ENCODE data around the gene ZDHHC14.
"Not testable (repeated sequence)": the region's sequence is repeated elsewhere in the genome, so short reads cannot be mapped to it uniquely, and the experiment has no call there.

ZDHHC14 gene

DNA sequence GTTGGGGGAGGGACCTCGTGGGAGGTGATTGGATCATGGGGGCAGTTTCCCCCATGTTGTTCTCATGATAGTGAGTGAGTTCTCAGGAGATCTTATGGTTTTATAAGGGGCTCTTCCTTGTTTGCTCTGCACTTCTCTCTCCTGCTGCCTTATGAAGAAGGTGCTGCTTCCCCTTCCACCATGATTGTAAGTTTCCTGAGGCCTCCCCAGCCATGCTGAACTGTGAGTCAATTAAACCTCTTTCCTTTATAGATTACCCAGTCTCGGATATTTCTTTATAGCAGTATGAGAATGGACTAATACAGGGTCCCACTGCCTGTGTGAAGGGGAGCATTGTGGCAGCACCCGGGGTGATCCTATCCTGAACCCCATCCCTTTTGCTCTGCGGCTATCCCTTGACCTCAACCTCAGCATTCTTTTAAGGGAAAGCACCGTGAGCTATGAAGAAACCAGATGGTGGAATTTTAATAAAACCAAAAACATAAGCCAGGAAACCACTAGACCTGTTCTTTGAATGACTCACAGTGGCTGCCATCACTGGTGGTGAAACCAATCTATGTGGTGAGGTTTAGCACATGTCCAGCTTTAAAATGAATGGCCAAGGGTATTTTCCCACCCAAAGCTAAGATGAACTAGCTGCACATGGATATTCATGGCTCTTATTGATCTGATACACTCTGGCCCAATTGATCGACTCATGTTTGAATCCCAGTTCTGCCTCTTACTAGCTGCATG is 62.2 kb downstream of the ZDHHC14 start:
- no peak for DNase-seq

DNA sequence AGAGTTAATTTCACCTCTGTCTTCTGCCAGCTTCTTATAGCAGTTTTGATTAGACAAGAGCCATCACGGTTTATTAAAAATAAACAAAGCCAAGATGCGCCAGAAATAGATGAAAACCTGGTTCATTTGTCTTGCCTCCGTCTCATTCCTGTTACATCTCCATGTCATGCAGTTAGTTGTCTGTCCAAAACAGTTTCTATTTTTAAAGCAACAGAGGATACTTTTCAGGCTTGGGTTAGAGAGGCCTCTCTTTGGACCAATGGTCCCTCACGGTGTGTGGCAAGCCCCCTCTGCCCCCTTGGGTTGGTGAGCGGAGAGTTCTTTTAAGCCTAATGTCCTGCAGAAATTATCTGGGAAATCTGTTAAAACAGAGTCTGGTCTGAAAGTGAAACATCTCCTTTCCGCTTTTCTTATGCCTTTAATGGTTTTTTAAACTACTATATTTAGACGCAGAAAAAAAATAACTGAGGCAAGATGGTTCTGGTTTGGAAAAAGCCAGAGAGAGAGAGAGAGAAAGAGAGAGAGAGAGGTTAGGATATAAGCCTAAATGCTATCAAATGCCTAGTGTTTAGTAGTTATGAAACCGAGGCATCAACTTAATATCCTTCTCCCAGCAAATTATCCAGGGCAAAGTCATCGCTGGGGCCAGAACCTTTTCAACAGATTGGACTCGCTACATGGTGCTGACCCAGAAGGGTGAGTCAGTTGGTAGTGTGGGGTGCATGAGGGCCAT is 64.5 kb downstream of the ZDHHC14 start:
- DNase-seq, result no peak

DNA sequence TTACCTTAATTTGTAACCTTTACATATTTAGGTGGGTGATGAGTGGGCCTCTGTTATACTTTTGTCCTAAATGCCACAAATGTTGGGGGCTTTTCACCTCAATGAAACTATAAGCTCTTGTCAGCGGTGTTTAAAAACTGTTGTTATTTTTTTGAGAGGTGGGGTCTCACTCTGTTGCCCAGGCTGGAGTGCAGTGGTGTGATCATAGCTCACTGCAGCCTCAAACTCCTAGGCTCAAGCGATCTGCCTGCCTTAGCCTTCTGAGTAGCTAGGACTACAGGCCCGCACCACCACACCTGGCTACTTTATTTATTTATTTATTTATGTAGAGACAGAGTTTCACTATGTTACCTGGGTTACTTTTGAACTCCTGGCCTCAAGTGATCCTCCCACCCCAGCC is 66.7 kb downstream of the ZDHHC14 start:
- DNase-seq, result no peak

DNA sequence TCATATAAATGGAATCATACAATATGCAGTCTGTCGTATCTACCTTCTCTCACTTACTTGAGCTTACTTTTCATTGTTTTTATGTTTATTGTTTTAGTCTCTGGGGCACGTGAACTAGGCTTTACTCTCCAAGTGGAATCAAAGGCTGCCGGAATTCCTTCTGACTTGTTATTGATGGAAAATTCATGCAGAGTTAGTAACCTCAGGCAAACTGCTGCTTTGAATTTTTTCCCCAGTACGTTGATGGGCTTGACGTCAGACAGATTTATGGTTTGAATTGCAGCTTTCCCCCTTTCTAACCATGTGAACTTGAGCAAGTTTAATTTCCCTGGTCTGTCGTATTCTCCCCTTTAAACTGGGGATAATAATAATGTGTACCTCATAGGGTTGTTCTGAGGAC is 68.6 kb downstream of the ZDHHC14 start:
- no peak for DNase-seq

DNA sequence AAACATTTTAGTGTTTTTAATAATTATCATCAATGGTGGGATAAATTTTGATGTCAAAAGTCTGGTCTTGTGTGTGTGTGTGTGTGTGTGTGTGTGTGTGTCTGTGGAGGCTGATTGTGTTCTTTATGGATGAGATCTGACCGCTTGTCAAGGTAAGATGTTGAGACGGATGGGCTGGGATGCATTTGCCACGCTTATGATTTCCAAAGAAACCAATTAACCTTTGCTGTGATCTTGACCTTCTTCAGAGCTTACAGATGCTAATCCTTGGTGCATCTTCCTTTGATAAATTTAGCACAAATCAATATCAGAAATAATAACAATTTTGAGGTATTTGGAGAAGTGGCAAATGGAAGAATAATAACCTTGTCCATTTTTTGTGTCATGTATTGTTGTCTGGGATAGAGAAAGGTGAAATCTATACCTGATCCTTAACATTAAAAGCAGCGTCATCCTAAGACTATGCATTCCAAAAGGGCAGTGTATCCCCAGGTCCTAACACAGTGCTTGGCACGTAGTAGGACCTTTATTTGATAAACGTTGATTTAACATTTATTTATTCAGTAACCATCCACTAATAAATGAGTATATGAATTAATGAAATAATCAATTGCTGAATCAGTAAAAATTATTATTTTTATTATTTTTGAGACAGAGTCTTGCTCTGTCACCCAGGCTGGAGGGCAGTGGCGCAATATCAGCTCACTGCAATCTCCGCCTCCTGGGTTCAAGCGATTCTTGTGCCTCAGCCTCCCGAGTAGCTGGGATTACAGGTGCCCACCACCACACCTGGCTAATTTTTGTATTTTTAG is 70.1 kb downstream of the ZDHHC14 start:
- no peak for DNase-seq

DNA sequence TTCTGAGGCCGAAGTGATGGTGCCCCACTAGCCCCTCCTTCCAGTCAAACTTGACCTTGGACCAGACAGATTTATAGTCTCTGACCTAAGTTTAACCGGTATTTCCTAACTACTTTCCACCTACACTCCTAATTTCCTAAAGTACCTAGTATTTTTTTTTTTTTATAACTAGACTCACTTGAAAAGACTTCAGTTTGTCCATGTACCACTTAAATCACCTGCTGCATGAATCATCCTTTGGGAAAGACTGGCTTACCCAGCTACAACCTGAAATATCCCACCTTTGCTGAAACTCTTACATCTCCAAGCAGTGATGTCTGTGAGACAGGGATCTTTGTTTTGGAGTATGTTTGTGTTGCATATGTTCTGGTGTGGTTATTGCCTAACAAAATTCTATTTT is 71.1 kb downstream of the ZDHHC14 start:
- DNase-seq, result no peak

DNA sequence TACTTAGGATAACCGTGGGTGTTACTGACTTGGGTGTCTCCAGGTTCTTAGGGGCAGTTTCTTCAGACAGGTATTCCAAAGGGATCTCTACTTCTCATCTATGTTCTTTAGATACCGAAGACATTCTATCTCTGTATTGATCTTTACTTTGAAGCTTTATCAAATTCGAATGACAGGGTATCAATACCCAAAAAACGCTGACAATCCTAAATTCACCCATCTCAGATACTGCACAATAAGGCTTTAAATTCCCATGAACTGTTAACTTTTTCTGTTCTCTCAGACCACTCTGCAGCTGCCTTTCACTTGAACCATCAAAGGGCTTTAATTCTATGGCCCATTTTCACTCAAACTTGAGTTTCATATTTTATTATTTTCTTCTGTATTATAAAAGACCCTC is 72.1 kb downstream of the ZDHHC14 start:
- no peak for DNase-seq

DNA sequence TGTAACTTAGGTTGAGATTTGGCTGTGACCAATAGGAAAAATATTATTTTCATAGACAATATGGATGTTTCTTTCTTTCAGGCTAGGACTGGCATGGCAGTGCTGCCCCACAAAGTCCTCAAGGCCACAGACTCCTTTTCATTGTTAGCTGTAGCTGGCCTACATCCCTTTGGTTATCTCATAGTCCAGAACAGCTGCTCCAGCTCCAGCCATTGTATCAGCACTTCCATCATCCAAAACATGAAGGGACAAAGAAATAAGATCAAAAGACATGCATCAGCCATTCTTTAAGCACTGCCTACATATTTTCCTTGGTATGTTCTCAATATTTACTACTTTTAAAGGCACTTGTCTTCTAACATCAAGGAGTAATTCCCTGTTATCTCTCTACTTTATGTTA is 73.0 kb downstream of the ZDHHC14 start:
- DNase-seq, result no peak

DNA sequence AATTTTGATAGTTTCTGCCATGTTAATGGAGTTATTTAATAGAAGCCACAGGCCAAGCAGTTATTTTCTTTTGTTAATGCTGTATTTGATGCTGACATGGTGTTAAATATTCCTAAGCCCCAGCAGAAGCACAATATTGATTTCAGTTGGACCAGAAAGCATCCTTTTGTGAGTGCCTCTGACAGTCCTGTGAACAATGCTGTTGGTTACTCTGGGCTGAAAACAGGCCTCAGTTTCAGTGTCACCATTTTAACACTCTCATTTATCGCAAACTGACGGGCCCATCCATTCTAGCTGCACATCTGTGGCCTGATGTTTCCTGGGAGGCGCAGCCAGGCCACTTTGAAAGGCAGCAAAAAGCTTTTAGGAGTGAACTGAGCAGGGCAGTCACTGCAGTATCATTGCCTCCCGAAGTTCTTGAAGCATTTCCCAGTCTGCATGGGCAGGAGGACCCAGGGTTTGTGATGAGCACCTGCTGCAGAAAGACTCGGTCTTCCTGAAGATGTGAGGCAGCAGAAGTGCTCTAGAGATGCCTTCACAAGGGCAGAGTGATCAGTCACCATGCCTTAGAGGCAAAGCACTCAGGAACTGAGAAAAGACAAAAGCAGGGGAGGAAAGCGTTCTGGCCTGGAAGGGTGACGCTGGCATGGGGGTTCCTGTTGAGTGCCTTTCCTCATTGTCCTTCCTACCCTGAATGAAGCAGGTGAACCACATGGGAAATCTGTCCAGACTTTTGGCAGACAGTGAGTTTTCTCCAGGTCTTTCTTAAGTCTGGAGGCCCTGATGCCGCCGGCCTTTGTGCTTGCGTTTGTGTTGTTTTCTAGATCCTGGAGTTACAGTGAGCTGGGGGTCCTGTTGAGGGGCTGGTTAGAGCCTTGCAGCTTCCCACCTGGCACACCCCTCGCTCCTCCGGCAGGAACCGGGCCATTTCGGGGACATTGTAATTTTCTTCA is 74.0 kb downstream of the ZDHHC14 start:
- peak in 3 of 51 donors; percentile 26 to 61 (median 27) for DNase-seq

DNA sequence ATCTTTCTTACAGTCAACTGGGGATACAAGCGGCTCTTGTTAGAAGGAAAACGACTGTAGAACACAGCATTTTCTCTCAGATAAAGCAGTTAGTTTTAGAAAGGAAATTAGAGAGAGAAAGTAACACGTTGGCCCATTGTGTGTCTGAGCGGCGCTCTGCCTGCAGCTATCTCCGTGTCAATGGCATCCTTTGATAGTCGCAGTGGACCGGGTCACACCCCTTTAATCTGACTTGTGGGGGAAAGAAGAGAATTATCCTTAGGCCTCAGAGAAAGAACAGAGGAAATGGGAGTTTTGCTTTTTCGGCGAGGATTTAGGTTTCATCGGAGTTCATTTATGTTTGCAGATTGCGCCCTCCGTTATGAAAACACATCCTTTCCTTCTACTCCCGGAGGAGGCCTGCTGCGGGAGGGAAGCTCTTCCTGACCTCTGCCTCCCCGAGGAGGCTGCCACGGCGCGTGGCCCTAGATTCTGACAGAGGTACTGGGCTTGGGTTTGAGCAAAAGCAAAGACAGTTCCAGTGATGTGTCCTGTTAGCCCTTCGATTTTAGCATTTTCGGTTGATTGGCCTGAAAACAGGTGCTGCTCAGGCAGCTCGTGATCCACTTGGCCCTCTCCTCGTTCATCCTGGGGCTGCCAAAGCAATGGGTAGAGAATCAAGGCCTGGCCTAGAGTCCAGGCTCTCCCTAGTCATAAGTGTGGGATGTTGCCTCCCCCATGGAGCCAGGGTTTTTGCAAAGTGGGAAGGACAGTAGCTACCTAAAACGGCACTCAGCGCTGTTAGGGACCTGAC is 74.9 kb downstream of the ZDHHC14 start:
- DNase-seq, result peak in 13 of 51 donors; percentile 22 to 64 (median 46)

DNA sequence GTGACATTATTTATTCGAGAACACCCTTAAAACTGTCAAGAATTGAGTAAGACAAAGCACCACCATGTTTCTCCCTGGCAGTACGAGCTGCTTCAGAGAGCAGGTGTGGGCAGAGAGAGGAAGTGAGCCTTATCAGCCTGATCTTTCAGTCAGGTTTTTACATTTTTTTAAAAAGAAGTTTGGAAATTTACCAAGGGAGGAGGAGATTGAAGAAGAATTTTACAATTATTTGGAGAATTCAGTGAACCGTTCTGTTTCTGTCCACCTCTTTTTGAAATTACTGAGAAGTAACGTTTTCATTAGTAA is 75.5 kb downstream of the ZDHHC14 start:
- DNase-seq, result no peak

DNA sequence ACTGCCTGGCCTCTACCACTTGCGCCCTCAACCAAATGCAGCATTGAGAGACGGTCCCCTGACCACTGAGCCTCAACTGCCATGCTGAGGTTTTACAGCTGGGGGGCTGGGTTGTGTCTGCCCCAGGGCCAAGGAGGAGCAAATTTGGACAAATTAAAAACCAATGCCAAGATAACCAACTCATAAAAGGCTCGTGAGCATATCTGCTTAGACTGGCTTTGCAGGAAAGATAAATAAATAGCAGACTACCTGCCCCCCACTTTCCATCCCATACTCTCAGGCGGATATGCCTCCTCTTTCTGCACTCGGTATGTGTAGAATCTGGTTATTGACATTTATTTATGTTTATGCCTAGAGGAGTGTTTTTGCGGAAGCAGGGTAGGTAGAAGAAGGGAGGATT is 76.8 kb downstream of the ZDHHC14 start:
- no peak for DNase-seq

DNA sequence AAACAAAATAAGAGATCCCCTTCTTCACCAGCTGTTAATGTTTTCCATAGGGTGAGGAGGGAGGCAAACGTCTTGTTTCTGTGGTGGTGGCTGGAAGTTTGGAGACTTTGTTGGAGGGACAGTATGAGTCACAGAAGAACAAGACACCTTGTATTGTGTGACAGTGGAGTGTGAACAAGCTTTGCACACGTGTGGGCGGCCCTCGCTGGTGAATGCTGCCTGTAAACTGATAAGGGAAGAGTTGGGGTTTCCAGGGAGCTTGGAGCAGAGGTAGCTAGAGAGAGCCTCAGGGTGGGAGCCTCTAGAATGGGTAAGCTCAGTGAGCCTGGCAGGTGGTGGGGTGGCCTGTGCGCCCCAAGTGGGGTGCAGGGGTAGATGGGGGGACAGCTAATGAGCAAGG is 78.3 kb downstream of the ZDHHC14 start:
- no peak for DNase-seq

DNA sequence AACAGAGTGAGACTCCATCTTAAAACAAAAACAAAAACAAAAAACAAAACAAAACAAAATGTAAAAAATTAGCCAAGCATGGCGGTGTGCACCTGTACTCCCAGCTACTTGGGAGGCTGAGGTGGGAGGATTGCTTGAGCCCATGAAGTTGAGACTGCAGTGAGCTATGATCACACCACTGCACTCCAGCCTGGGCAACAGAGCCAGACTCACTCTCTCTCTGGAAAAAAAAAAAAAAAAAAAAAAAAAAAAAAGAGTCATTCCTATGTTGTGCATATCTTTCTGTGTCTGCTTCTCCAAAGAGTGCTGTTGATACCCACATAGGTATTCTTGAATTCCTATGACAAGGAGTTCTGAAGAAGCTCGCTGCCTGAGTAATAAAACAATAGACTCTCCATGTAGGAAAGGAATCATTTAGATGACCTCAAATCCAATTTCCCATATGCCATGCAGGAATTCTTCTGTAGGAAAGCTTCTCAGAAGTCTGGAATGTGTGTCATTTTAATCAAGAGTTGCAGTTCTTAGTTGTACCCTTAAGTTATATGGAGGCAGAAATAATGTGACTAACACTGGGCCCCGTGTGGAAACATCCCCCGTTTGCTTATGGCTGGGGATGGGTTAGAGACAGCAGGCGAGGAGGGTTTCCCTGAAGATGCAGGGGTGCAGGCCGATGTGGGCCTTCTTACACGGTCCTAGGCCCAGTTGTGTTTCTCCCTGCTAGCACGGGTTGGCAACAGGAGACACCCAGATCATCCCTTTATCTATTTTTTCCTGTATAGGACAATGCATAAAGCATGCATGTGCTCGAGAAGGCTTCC is 79.4 kb downstream of the ZDHHC14 start:
- no peak for DNase-seq

DNA sequence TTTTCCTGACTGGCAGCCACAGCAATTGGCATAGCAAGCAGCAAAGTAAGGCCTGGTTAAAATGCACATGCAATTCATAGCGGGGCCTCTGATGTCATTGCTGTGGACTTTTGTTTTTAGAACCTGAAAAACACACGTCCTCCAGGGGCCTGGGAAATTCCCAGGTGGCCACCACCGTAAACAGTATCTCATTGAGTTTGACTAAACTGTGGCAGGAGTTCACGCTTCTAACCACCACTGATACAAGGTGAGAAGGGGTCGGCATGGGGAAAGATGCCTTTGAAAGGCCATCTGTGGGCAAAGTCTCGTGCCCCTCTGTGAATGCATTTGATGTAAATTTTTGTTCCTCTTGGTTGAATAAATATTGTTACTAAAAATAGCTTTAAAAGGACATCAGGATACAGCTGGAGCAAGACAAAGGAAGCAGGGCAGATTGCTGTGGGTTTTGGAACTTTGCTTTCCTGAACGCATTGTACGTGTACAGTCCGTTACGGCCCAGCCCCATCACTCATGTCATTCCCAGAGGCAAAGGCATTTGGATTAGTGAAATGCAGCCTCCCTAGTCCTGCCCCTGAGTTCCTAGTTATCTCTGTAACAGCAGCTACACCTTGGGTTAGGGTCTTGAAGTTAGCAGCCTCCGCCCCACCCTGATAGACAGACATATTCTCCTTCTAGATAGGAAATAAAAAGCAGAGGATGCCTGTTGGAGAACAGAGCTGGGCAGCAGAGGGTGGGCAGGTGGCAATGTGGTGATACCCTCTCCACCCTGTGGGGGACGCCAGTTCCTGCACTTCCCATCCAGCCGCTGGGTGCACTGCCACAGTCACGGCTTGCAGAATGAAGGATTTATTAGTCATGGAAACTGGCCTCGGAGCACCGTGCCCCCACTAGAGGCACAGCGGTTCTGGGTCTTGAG is 80.3 kb downstream of the ZDHHC14 start:
- peak in 5 of 51 donors; percentile 6 to 33 (median 29) for DNase-seq

DNA sequence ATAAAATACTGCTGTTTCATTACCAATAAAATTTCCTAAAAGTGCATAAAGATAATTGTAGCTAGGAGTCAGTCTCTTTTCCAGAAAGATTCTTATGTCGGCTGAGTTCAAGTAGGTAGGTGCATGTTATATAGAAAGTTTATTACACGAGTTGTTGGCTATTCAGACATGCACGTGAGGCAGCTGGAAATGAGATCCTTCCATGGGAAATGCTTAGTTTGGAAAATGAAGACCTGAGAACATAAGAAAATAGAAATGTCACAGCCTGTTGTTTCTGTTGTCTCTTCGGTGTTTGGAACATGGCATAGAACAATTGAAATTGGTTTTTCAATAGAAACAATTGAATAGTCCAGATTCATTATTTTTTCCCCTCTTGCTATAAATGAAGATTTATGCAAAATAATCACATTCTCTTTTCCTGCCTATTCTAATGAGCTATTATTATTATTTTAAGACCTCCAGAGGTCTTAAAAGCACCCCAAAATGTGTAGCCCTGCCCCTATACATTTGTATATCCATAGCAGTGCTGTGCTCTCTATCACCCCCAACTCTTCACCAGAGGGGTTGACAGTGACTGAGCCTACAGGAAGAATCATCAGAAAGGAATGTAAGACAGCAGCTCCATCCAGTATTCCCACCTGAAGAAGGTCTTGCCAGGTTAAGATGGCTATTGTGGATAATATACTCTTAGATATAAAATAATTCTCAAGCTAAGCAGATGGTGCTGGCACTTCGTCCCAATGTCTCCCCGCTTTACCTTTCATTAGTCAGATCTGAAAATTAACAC is 82.2 kb downstream of the ZDHHC14 start:
- DNase-seq, result no peak

DNA sequence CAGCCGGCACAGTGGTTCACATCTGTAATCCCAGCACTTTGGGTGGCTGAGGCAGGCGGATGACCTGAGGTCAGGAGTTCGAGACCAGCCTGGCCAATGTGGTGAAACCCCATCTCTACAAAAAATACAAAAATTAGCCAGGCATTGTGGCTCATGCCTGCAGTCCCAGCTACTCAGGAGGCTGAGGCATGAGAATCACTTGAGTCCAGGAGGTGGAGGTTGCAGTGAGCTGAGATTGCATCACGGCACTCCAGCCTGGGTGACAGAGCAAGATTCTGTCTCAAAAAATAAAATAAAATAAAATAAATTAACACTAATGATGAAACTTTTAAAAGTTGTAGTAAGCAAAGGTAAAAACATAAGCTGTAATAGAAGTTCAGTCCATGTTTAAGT is 82.7 kb downstream of the ZDHHC14 start:
- DNase-seq, result not testable (repeated sequence)

Data from hypothalamus (tissue), 51 donors.